Vagina (tissue), 2 donors: Measurements from ENCODE around the gene C1QTNF4.

Experiments used
- POLR2A ChIP-seq, 2 donors: fragments of 450-650 bp; IDR thresholded peaks; one replicate each; pipeline ENCODE4 v1.6.1; 2017; ENCODE audit warnings: antibody characterized with exemption in 2 of 2, mild to moderate bottlenecking in 2 of 2, moderate library complexity in 2 of 2
- POLR2AphosphoS5 ChIP-seq, 2 donors: sonication (generic); formaldehyde crosslinking; IDR thresholded peaks; one replicate each; pipeline ENCODE4 v1.9.0; 2017; ENCODE audit warnings: antibody characterized with exemption in 2 of 2, mild to moderate bottlenecking in 2 of 2, low read depth in 1 of 2; ENCODE audit not compliant: insufficient read depth in 1 of 2
- TF ChIP-seq, protein P1 (sequence below), 3 experiments: fragments of 450-650 bp in 2 of 3; fragments of 200-600 bp in 1 of 3; sonication (generic) in 1 of 3; IDR thresholded peaks; one replicate each; pipeline ENCODE4 v1.5.1; 2017 to 2019; ENCODE audit warnings: antibody characterized with exemption in 3 of 3, mild to moderate bottlenecking in 2 of 3, moderate library complexity in 2 of 3

- TF ChIP-seq POLR2AphosphoS5 (IDR thresholded peaks at IDR 0.05; ENCODE audit: insufficient read depth in 1 of 2, low read depth in 1 of 2) (no peak), POLR2A (IDR thresholded peaks at IDR 0.05) (no peak)
- TF ChIP-seq, protein P1, sequence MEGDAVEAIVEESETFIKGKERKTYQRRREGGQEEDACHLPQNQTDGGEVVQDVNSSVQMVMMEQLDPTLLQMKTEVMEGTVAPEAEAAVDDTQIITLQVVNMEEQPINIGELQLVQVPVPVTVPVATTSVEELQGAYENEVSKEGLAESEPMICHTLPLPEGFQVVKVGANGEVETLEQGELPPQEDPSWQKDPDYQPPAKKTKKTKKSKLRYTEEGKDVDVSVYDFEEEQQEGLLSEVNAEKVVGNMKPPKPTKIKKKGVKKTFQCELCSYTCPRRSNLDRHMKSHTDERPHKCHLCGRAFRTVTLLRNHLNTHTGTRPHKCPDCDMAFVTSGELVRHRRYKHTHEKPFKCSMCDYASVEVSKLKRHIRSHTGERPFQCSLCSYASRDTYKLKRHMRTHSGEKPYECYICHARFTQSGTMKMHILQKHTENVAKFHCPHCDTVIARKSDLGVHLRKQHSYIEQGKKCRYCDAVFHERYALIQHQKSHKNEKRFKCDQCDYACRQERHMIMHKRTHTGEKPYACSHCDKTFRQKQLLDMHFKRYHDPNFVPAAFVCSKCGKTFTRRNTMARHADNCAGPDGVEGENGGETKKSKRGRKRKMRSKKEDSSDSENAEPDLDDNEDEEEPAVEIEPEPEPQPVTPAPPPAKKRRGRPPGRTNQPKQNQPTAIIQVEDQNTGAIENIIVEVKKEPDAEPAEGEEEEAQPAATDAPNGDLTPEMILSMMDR (IDR thresholded peaks at IDR 0.05) = no peak
Measured at GRCh38 chr11:47587039-47587716, 7.0 kb downstream of the C1QTNF4 start.
